GM12873 (cell line): ENCODE data around the gene RAD51C.

ENCODE experiments used
- TF ChIP-seq, protein P1 (sequence below): IDR thresholded peaks from 2 replicates; pipeline ENCODE4 v1.5.1; 2012; ENCODE audit warnings: low read depth, mild to moderate bottlenecking, moderate library complexity, low read length, control low read depth; ENCODE audit not compliant: insufficient read depth; ENCODE audit errors: missing control alignments

Gene RAD51C

DNA sequence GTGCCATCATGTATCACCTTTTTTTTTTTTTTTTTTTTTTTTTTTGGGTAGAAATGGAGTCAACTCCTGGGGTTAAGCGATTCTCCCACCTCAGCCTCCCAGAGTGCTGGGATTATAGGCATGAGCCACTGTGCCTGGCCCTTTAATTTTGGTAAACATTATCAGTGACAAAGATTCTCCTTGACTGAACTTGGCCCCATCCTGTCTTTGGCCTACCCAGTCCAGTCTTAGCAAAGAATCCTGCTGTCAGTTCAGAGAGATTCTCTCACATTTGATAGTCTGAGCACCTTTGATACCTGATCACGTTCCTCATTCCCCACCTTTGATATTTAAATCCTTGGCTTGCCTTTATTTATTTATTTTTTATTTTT, 11.5 kb downstream of the RAD51C start:
- TF ChIP-seq, protein P1, sequence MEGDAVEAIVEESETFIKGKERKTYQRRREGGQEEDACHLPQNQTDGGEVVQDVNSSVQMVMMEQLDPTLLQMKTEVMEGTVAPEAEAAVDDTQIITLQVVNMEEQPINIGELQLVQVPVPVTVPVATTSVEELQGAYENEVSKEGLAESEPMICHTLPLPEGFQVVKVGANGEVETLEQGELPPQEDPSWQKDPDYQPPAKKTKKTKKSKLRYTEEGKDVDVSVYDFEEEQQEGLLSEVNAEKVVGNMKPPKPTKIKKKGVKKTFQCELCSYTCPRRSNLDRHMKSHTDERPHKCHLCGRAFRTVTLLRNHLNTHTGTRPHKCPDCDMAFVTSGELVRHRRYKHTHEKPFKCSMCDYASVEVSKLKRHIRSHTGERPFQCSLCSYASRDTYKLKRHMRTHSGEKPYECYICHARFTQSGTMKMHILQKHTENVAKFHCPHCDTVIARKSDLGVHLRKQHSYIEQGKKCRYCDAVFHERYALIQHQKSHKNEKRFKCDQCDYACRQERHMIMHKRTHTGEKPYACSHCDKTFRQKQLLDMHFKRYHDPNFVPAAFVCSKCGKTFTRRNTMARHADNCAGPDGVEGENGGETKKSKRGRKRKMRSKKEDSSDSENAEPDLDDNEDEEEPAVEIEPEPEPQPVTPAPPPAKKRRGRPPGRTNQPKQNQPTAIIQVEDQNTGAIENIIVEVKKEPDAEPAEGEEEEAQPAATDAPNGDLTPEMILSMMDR, result no peak

DNA sequence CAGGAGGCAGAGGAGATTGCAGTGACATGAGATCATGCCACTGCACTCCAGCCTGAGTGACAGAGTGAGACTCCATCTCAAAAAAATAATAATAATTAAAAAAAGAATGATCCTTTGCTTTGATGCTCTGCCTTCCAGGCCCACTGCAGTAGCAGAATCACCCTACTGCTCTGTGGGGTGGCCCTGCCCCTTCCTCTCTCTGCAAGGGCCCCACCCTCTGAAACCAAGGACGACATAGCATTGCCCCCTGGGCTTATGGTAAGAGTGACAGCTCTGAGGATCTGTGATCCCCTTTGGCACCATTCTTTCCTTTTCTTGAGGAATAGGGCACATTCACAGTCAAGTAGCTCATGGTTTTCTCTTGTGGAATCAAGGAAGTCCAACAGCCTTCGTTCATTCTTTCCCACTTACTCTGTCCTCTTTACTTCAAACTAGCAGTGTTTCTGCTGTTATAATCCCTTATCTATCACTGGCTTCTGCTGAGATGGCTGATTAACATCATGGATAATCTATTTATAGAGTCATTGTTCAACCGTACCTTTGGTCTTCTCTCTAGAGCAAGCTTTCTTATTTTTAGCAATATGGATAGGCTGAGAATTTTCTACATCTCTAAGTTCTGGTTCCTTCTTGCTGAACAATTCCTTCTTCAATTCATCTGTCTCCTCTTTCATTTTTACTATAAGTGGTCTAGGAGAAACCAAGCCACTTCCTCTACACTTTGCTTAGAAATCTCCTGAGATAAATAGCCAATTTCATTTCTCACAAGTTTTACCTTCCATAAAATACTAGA, 14.1 kb downstream of the RAD51C start:
- TF ChIP-seq, protein P1, result no peak

DNA sequence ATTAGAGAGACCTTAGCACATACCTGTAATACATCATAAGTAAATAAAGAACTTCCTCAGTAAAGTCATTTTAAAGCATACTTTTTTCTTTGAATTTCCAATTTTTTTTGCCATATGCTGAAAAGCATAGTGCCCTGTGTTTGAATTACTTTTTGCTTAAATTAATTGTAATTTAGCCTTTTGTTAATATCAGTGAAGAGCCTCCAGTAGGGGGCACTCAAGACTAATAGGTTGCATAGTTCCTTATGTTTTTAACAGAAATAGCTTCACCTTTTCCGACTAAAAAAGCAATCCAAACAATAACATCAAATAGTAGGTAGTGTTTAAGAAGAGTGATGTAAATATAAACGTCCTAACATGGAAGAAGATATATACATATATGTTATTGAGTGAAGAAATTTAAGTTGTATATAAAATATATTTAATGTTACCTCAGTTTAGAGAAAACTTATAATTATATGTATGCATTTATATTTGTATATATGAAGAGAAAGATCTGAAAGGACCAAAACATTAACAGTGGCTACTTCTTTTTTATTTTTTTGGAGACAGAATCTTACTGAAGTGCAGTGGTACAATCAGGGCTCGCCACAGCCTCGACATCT, 18.6 kb downstream of the RAD51C start:
- TF ChIP-seq, protein P1, result peak; percentile 61

DNA sequence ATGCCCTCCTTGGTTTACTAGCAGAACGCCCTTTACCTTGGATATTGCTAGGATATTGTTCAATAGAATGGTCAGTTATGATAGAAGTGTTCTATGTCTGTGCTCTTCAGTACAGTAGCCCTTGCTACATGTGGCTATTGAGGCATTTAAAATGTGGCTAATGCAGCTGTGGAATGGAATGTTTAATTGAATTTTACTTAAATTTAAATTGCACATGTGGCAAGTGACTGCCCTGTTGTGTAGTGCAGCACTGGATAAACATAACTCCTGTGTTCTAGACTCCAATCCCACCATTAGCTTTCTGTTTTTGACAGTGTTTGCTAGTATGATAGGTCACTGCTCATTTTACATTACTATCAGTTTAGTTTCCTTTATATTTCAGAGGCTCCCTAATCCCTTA, 29.9 kb downstream of the RAD51C start:
- TF ChIP-seq, protein P1, result no peak

DNA sequence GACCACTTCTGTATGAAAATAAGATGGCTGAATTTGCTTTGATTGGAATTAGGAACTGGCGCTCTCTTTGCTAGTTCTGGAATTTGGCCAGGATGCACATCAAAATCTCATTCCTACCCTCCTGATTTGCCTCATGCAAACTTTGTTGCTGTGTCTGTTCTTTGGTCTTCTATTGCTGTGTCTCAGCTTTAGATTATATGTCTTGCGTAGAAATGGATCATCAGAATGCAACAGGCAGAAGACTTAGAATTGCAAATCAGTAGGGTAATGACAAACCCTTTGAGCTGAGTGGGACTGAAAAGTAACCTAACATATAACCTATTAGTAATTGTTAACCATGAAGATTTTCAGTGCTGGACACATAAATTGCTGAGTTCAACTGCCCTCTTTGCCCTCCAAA, 30.3 kb downstream of the RAD51C start:
- TF ChIP-seq, protein P1, result no peak

DNA sequence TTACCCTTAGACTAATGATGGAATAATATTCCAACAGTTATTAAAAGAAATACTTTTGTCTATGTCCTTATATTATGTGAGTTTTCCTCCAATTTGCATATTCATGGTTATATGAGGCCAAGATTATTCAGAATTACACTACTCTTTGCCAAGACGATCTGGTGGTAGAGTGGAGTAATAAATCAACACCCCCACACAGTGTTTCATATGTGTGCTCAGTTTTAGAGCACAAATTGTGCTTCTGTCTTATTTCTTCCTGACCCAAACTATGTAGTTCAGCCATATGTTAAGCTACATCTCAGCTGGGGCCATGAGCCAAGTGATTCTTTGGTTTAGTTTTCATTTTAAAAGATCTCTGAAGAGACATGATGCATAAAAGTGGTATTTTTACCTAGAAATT, 36.4 kb downstream of the RAD51C start:
- TF ChIP-seq, protein P1, result no peak

DNA sequence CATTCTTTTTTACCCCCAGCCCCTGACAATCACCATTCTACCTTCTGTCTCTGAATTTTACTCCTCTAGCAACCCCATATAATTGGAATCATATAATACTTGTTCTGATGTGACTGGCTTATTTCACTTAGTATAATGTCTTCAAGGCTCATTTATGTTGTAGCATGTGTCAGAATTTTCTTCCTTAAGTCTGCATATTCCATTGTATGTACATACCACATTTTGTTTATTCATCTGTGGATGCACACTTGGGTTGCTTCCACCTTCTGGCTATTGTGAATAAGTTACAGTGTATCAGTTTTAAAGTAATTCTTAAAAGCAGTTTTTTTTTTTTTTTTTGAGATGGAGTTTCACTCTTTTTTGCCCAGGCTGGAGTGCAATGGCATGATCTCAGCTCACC, 38.5 kb downstream of the RAD51C start:
- TF ChIP-seq, protein P1, result no peak
